ENCODE results near the gene FGD2.

The FGD2 gene, protein sequence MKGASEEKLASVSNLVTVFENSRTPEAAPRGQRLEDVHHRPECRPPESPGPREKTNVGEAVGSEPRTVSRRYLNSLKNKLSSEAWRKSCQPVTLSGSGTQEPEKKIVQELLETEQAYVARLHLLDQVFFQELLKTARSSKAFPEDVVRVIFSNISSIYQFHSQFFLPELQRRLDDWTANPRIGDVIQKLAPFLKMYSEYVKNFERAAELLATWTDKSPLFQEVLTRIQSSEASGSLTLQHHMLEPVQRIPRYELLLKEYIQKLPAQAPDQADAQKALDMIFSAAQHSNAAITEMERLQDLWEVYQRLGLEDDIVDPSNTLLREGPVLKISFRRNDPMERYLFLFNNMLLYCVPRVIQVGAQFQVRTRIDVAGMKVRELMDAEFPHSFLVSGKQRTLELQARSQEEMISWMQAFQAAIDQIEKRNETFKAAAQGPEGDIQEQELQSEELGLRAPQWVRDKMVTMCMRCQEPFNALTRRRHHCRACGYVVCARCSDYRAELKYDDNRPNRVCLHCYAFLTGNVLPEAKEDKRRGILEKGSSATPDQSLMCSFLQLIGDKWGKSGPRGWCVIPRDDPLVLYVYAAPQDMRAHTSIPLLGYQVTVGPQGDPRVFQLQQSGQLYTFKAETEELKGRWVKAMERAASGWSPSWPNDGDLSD

DNA sequence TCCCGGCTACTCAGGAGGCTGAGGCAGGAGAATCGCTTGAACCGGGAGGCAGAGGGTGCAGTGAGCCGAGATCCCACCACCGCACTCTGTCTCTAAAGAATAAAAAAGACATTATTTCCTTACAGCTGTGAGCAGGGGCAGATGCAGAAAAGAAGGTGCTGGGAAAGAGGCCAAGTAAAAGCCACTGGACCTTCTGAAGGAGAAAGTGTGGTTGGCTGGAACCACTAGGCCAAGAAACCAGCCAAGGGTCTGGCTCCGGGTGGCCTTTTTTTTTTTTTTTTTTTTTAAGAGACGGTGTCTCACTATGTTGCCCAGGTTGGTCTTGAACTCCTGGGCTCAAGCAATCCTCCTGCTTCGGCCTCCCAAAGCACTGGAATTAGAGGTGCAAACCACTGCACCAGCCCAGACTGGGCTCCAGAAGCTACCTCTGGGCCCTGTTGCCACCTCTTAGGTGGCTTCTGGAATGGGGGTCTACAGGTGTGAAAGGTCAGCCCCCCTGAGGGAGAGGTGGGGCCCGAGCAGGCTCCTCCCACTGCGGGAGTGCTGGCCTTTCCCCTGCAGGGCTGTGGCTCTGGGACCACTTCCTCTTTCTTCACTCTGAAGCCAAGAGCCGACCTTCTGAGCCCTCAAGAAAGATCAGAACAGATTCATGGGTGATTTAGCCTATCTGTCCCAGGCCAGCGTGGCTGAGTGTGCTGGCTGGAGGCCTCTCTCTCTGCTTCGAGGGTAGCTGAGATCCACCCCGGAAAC is at the start of gene FGD2:
Gene FGD2, plus strand, starts transcription at position 595 of the 750 bp plus-strand sequence. CDS start 163 bp downstream, outside the sequence.
- DNase-seq (ENCODE audit: low read depth in 2 of 2): no peak

DNA sequence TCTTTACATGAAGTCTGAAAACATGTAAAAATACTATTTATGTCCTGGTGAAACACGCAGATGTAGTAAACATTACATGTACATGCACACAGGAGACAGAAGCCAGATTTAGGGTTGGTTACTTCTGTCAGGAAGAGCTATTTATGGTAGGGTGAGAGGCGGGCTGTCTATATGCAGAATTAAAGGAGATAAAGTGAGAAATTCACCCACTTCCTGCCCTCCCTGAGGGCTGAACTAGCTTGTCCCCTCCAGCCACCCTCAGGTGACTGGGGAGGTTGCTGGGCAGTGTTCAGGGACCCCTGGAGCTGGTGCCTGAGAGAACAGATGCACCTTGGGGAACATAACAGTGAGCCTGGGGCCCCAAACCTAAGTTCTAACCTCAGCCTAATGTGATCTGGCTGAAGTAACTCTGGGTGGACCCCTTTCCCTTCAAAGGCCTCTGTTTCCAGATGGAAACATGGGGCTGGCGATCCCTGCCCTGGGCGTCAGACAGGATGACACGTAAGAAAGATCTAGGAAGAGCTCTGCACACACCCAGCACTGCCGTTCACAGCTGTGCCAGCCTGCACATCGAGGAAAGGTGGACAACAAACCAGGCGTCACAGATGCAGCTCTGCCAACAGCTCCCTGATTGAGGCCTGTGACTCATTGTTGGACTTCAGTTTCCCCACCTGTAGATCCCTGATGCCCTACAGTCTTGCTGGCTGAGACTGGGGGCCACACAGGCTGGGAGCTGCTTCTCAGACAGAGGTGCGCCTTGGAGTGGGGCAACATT is 49.6 kb upstream of the FGD2 start:
- DNase-seq (ENCODE audit: low read depth in 2 of 2): no peak

DNA sequence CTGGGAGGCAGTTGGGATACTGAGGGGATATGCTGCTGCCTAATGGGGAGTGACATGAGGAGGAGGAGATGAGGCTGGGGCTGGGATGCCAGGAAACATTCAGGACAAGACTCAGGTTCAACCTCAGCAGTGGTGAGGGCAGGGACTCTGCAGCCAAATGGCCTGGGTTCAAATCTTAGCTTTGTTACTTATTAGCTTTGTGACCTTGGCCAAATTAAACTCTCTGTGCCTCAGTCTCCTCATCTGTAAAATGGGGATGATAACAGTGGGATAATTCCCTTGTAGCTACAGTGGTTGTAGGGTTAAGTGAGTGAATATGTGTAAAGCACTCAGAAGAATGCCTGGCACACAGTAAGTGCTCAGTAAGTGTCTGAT is 49.0 kb upstream of the FGD2 start:
- DNase-seq (ENCODE audit: low read depth in 2 of 2): no peak

DNA sequence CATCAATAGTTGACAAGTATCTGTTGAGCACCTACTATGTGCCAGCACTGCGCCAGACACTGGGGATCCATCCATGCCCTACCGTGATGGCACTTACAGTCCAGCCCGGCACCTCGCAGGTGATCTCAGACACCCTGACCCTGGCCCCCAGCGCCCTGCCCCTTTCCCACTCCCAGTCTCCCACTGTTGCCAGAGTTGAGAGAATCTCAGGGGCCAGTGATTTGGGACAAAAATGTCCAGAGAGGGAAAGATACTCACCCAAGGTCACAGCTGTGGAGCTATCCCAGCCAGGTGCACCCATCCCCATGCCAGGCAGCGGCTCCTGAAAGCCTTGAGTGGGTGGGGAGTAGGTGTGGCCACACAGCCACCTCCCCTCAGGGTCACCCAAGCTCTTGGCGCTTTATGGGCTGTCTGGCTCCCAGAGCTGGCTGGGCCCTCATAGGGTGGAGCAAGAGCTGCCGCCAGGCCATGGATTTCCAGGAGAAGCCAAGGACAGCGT is 47.6 kb upstream of the FGD2 start:
- no peak for DNase-seq (ENCODE audit: low read depth in 2 of 2)

DNA sequence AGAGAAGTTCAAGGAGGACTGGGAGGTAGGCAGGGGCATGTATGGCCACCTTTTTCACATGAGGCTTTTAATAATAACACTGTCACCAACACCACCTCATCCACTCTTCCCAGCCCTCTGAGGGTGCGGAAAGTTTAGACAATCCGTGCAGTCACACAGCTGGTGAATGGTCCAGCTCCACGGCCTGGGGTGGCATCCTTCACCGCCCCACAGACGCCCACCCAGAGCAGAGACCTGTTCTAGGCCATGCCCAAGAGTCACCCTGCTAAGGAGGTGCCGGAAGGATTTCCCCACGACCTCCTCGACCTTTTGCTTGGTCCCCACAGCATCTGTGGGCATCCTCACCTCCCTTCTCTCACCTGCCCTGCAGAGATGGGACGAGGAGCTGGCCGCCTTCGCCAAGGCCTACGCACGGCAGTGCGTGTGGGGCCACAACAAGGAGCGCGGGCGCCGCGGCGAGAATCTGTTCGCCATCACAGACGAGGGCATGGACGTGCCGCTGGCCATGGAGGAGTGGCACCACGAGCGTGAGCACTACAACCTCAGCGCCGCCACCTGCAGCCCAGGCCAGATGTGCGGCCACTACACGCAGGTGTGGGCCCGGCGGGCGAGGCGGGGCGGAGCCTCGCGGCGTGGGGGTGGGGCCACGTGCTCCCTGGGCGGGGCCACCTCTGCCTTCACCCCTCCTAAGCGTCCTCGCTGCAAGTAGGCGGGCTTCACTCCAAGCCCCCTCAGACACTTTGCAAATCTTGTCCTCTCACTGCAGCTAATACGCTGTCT is 46.5 kb upstream of the FGD2 start:
- DNase-seq (ENCODE audit: low read depth in 2 of 2): no peak

DNA sequence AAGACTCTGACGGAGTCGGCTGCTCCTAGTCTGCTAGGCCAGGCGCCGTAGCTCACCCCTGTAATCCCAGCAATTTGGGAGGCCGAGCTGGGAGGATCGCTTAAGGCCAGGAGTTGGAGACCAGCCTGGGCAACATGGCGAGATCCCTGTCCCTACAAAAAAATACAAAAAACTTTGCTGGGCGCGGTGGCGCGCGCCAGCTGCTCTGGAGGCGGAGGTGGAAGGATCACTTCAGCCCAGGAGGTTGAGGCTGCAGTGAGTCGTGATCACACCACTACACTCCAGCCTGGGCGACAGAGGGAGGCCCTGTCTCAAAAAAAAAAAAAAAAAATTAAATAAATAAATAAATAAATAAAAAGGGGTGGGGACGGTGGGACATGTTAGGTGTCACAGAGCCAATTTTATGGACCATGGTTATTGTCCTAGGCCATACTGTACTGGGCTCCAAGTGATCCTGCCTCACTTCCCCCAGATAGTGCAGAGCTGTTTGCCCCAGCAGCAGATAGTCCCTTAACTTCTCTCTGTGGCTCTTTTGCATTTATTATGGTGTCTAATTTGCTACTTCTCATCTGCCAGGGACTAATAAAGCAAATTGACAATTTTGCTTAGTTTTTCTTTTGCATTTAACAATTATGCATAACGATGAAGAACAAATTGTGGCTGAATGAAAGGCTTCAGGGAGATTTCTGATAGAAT is 45.8 kb upstream of the FGD2 start:
- DNase-seq (ENCODE audit: low read depth in 2 of 2): no peak

DNA sequence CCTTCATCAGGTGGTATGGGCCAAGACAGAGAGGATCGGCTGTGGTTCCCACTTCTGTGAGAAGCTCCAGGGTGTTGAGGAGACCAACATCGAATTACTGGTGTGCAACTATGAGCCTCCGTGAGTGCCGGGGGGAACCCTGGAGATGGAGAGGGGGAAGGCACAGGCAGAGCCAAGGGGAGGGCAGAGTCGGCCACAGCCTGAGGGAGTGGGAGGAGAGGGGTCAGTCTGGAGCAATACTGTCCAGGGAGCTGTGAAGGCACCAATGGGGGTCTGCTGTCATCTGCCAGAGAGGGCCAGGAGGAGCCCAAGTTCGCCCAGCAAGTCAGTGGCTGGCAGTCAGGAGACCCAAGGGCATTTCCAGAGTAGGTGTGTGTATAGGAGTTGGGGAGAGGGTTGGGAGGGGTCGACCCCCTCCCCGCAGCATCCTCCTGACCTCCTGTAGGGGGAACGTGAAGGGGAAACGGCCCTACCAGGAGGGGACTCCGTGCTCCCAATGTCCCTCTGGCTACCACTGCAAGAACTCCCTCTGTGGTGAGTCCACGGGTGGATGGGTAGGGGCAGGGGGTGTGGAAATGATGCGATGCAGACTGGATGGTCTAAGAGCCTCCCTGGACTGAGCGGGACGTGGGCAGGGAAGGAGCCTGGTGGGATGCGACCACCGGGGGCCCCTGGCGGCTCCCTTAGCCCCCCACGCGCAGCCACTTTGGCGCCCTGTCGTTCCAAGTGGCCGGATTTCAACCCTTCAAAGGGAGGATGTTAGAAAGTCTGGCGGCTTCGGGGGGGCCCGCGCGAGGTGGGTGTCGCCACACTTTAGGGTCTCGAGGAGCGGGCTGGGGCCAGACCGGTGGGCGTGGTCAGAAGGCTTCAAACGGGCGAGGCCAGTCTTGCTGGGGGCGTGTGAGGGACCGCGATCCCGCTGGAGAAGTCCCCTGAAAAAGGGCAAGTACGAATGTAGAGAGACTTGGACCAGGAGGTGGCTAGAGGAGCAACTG is 43.7 kb upstream of the FGD2 start:
- no peak for DNase-seq (ENCODE audit: low read depth in 2 of 2)

DNA sequence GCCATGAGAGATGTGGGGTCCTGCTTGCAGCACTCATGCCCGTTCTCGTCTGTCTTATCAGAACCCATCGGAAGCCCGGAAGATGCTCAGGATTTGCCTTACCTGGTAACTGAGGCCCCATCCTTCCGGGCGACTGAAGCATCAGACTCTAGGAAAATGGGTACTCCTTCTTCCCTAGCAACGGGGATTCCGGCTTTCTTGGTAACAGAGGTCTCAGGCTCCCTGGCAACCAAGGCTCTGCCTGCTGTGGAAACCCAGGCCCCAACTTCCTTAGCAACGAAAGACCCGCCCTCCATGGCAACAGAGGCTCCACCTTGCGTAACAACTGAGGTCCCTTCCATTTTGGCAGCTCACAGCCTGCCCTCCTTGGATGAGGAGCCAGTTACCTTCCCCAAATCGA is 42.6 kb upstream of the FGD2 start:
- no peak for DNase-seq (ENCODE audit: low read depth in 2 of 2)

DNA sequence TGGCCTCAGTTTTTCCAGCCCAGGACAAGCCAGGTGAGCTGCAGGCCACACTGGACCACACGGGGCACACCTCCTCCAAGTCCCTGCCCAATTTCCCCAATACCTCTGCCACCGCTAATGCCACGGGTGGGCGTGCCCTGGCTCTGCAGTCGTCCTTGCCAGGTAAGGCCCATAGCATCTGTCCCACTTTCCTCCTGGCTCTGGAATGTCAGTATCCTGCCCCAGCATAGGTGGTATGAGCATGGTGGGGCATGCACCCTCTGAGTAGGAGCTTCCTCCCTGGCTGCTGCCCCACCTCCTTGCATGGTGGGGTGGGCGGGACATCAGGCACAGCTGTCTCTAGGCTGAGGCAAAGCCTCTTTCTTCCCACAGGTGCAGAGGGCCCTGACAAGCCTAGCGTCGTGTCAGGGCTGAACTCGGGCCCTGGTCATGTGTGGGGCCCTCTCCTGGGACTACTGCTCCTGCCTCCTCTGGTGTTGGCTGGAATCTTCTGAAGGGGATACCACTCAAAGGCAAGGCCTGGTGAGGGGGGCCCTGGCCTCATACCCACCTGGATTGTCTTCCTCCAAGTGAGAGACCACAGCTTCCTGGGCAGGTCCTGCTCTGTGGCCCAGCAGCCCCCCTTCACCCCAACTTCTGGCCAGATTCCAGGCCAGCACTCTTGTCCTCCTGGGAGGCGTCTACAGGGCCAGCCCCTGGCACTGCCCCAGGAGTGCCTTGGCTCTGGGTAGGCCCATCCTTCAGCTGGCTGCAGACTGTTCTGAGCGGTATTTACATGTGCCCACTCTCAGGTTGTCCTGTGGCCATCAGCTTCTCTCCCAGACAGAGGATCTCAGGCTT is 41.8 kb upstream of the FGD2 start:
- DNase-seq (ENCODE audit: low read depth in 2 of 2): no peak

DNA sequence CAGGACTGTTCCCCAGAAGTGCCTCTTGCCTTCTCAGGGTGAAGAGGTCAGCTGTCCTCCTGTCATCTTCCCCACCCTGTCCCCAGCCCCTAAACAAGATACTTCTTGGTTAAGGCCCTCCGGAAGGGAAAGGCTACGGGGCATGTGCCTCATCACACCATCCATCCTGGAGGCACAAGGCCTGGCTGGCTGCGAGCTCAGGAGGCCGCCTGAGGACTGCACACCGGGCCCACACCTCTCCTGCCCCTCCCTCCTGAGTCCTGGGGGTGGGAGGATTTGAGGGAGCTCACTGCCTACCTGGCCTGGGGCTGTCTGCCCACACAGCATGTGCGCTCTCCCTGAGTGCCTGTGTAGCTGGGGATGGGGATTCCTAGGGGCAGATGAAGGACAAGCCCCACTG is 41.1 kb upstream of the FGD2 start:
- DNase-seq (ENCODE audit: low read depth in 2 of 2): no peak

DNA sequence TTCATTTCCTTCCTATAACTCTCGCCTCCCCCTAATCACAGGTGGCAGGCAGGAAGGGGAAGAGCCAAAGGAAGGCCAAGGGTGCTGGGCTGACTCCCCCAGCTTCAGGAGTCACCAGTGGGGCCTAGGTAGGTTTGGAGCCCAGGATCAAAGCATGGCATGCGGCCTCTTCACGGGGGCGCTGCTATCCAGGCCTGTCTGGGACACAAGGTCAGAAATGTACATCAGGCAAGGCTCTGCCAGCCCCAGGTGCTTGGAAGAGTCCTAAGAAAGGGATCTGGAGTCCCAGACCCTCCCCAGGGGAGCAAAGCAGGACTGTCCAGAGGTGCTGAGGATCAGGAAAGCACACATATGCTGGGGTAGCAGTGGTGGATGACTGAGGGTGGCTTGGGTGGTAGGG is 40.5 kb upstream of the FGD2 start:
- no peak for DNase-seq (ENCODE audit: low read depth in 2 of 2)

DNA sequence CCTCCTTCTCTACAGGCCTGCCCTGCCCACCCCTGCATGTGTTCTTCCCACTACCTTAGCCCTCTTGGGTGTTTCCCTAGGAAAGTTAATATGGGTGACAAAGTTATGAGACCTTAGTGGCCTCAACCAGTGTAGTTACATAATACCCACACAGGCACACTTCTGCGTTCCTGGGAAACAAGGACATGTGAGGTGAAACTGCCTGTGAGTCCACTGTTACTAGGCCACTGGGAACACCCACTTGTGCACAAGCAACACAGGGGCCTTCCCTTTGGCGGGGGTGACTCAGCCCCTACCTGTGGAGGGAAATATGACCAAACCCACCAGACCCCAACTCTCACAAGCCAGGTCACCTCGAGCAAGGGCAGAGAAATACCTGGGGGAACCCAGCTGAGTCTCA is 38.2 kb upstream of the FGD2 start:
- no peak for DNase-seq (ENCODE audit: low read depth in 2 of 2)

DNA sequence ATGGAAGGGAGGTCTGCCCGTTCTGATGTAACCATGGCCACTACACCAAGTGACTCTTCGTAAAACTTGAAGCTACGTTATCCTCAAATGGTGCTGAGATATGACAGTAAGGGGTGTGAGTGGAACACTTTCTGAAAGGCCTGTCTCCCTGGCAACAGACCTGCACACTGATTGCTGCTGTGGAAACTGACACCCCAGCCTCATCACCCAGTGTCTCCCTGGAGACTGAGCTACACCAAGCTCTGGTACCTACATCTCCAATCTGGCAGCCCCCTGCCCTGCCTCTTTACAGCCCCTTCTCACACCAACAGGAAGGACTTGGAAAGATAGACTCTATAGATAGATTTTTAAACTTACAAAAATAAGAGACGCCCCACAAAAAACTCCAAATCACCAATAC is 37.7 kb upstream of the FGD2 start:
- DNase-seq (ENCODE audit: low read depth in 2 of 2): no peak

DNA sequence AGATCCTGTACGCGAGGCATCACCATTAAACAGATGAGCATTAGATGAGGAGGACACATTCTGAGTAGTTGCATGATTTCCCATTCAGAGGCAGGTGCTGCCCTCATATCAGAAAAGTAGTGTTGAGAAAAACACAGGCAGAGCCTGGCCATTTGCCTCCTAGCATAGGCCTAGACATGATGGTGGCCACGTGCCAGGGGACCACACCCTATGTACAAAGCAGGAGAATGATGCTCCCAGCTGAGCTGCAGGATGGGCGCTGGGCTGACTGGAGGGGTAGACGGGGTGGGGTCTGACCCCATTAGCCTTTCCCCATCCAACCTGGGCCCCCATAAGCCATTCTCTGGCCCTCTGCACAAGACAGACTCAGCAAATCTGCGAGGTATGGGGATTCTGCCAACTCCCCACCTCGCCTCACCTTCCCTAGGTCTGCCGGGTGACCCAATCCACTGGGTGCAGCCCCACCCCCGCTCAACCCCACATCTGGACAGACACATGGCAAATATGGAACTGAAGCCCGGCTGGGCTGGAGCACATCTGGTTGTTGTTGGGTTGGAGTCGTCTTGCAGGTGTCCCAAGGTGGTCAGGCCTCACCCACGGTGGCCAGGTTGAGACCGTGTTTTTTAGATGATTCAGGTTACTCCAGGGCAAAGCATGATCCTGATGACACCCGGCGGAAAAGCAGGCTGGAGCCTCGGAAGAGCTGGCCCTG is 37.0 kb upstream of the FGD2 start:
- DNase-seq (ENCODE audit: low read depth in 2 of 2): no peak

DNA sequence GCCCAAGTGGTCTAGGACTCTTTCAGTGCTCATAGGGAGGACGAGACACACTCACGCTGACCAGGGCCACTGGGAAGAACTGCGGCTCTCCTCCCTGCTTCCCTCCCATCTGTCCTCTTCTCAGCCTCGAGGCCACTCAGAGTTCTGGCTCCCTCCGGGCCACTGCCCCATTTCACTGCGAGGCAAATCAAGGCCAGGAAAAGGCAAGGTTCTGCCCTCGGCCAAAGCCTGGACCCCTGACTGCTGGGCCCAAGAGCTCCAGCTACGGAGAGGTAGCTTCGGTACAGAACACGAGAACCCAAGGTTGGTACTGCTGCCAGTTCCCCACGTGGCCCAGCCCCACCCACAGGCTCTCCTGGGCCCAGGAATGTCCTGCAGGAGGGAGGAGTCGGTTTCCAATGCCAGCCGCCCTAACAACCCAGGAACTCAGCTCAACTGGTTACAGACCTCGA is 36.2 kb upstream of the FGD2 start:
- DNase-seq (ENCODE audit: low read depth in 2 of 2): no peak

DNA sequence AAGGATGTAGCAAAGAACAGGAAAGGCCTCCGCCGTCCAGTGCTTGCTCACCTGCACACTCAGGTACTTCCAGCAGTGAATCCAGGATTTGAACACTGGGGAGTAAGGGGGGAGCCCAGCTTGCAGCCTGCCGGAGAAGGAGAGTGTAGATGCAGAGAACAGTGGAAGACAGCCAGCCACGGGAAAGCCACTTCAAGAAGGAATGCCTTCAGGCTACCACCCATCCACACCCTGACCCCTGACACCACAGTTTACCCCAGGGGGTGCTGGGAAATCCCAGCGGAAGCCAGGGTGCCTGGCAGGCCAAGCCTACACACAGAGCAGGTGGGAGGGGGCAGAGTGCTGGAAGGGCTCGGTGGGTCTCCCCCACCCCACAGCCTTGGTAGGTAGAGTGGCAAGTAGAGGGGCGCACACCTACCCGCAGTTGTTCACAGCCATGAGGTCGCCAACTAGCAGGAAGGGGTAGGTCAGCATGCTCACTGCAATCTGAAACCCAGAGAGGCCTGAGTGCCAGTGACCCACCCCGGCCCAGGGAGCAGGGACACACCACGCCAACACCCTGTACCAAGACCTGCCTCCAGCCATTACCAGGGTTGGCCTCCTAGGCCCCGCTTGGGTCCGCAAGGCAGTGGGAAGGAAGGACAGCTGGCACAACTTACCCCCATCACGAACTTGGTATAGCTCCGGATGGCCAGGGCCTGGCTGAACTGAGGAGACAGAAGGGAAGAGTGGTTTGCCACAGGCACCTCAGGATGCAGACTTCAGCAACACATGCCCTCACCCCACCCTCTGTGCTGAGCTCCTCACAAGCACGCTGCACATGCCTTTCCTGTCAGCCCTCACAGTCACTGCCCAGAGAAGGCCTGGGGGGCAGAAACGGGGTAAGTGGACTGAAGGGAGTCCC is 35.2 kb upstream of the FGD2 start:
- DNase-seq (ENCODE audit: low read depth in 2 of 2): no peak
